OCI-LY3 (cell line): ENCODE measurements around the gene PHF23.

Experiments used
- EZH2phosphoT487 ChIP-seq: fragments of 200-600 bp; shearing (Covaris generic); IDR thresholded peaks from 2 replicates; pipeline ENCODE4 v1.6.1; 2018; ENCODE audit warnings: antibody characterized with exemption, mixed run types, low read depth
- TF ChIP-seq, protein P1 (sequence below): fragments of 200-600, 300-600 bp; sonication (generic); IDR thresholded peaks from 2 replicates; pipeline ENCODE4 v1.5.1; 2014; ENCODE audit warnings: antibody characterized with exemption, low read length, low read depth

DNA sequence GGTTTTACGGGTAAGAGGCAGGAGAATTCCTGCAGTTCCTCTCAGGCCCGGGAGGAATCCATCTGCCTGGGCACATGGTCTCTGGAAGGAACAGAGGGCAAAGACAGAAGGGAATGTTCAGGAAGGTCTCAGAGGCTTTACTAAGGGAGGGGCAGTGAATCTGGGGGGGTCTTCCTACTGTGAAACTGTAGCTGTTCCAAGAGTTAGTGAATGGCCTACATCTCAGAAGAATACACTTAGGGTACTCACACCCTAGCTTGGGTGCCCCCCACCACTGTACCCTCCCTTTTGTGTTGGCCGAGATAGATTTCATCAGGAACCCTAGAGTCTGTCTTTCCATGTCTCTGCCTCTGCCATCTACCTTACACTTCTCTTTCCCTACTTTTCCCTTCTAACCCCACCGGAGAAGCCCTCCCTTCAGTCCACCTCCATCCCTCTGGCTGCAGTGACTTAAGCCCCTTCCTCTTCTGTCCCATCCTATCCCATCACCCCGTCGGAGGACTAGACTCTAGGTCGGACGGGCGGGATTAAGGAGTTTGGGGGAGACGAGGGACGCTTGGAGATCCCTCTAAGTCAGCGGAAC lies 19.9 kb downstream of the PHF23 start:
- TF ChIP-seq, protein P1, sequence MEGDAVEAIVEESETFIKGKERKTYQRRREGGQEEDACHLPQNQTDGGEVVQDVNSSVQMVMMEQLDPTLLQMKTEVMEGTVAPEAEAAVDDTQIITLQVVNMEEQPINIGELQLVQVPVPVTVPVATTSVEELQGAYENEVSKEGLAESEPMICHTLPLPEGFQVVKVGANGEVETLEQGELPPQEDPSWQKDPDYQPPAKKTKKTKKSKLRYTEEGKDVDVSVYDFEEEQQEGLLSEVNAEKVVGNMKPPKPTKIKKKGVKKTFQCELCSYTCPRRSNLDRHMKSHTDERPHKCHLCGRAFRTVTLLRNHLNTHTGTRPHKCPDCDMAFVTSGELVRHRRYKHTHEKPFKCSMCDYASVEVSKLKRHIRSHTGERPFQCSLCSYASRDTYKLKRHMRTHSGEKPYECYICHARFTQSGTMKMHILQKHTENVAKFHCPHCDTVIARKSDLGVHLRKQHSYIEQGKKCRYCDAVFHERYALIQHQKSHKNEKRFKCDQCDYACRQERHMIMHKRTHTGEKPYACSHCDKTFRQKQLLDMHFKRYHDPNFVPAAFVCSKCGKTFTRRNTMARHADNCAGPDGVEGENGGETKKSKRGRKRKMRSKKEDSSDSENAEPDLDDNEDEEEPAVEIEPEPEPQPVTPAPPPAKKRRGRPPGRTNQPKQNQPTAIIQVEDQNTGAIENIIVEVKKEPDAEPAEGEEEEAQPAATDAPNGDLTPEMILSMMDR, result no peak
- no peak for TF ChIP-seq EZH2phosphoT487
